Measurements from ENCODE around the gene CEP72. TPM values are rescaled to one million over a fixed set of nuclear protein-coding genes. Genes with fewer than 3 reads are reported as not detected.

CEP72 gene
- total and polyA plus RNA-seq, 2 experiments from 2014 or later: 1.7 to 2.4 TPM

DNA sequence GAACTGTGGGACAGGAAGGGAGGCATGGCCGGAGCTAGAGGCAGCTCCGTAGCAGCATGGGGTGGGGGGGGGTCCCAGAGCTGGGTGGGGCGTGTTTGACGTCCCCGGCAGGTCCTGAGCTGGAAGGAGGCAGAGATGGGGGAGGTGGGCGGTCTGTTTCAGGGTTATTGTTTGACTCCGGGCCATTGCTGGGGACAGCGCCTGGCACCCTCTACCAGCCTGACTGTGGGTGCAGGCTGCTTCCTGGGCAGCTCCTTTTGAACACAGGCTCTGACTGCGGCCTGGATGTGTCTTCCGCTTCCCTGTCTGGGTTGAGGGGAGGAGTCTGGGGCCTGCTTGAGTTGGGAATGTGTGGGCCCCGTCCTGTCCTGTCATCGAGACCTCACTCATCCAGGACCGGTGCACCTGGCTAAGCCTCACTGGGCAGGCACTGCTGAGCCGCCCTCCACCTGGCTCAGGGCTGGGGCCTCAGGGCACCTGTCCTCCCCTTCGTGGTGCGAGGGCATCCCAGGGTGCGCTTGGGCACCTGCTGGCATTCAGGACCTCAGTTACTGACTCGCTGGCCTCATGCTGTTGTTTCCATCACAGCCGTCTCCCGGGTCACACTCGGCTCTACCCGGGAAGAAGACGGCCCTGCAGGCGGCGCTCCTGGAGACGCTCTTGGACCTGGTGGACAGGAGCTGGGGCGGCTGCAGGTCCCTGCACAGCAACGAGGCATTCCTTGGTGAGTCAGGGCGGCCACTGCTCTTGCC is 26.5 kb downstream of the CEP72 start:
- Histone ChIP-seq H3K36me3 (ENCODE audit: low read depth) (no peaks in the 10 kb centered on the region), H3K79me2 (ENCODE audit: insufficient read depth) (no peaks in the 10 kb centered on the region), H3F3A (ENCODE audit: insufficient read depth) (no peaks in the 10 kb centered on the region), H3K4me3 (no peak overlapping the region), H3K9me3 (ENCODE audit: low read depth) (no peaks in the 10 kb centered on the region), H2AFZ (no peak overlapping the region), H3K9ac (no peak overlapping the region), H3K4me1 (ENCODE audit: insufficient read depth) (no peaks in the 10 kb centered on the region), H3K9me2 (ENCODE audit: insufficient read depth) (no peaks in the 10 kb centered on the region), H3K4me2 (ENCODE audit: unreplicated experiment) (no peak overlapping the region), H3K27ac (no peak overlapping the region), H3K27me3 (replicated peaks; ENCODE audit: insufficient read depth) (no peaks in the 10 kb centered on the region), H4K20me1 (ENCODE audit: insufficient read depth) (no peaks in the 10 kb centered on the region)
- in situ Hi-C loops (cut with MboI): no loop called here
- DNase-seq: no peak
- 93 to 96% methylated on average over 23 to 27 of the region's 29 CpGs for WGBS, 2 experiments (ENCODE audit: low coverage in 1 of 2, low lambda C conversion rate in 2 of 2, missing lambda C conversion rate in 2 of 2)
- TF ChIP-seq EZH2 (IDR thresholded peaks at IDR 0.05; ENCODE audit: insufficient read depth, poor library complexity, severe bottlenecking) (no peak), EZH2phosphoT487 (IDR thresholded peaks at IDR 0.05; ENCODE audit: insufficient read depth, low read depth) (no peak)

DNA sequence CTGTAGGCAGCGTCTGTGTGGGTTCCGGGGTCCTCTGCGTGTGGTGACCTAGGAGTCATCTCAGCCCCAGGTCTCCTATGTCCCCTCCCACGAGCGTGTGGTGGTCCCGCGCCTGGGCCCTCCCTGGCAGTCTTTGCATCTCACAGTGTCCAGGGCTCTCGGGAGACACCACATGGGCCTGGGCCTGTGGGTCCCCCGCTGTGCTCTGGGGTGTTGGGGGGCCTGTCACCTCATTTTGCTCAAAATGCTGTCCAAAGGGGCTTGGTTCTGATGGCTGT is 27.1 kb downstream of the CEP72 start:
- H3K79me2 ChIP-seq (ENCODE audit: insufficient read depth): no peaks in the 10 kb centered on the region
- no peaks in the 10 kb centered on the region for H3K36me3 ChIP-seq (ENCODE audit: low read depth)
- 98 to 99% methylated on average over 9 of the region's 9 CpGs for WGBS, 2 experiments (ENCODE audit: low coverage in 1 of 2, low lambda C conversion rate in 2 of 2, missing lambda C conversion rate in 2 of 2)
- DNase-seq: no peak
- H3K4me2 ChIP-seq (ENCODE audit: unreplicated experiment): no peak overlapping the region
- in situ Hi-C loops (cut with MboI): no loop called here
- no peak overlapping the region for H3K4me3 ChIP-seq
- no peak for TF ChIP-seq EZH2phosphoT487 (IDR thresholded peaks at IDR 0.05; ENCODE audit: insufficient read depth, low read depth)
- no peak for TF ChIP-seq EZH2 (IDR thresholded peaks at IDR 0.05; ENCODE audit: insufficient read depth, poor library complexity, severe bottlenecking)
- no peak overlapping the region for H2AFZ ChIP-seq
- H3K27me3 ChIP-seq (replicated peaks; ENCODE audit: insufficient read depth): no peaks in the 10 kb centered on the region
- no peaks in the 10 kb centered on the region for H3F3A ChIP-seq (ENCODE audit: insufficient read depth)
- H3K9ac ChIP-seq: no peak overlapping the region
- H3K4me1 ChIP-seq (ENCODE audit: insufficient read depth): no peaks in the 10 kb centered on the region
- H3K27ac ChIP-seq: no peak overlapping the region
- no peaks in the 10 kb centered on the region for H3K9me3 ChIP-seq (ENCODE audit: low read depth)
- no peaks in the 10 kb centered on the region for H4K20me1 ChIP-seq (ENCODE audit: insufficient read depth)
- H3K9me2 ChIP-seq (ENCODE audit: insufficient read depth): no peaks in the 10 kb centered on the region

DNA sequence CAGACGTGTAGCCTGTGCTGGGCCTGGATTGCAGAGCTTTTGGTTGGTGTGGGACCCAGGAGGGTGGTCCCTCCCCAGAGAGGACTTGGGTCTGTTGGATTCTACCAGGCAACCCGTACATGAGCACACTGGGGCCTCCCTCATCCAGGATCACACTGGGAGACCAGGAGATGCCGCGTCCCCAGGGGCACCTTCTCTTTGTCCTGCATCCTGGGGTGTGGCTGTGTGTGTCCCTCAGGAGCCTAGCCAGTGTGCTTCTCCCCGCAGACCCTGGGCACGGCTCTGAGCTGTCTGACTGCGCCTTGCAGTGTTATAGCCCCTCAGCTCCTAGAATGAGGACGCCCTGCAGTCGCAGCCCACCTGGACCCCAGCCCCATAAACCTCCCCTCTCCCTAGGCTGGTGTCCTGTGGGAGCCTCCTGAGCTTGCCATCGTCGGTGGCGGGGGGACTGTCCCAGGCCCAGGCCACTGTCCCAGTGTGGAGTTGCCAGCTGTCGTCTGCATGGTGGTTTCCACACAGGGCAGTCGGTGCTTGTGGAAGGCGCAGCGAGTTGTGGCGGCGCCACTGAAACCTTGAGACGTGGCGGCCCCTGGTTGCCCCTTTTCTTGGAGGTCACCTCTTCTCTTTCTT is 27.6 kb downstream of the CEP72 start:
- Histone ChIP-seq H2AFZ (no peak overlapping the region), H3K36me3 (ENCODE audit: low read depth) (no peaks in the 10 kb centered on the region), H3K9ac (no peak overlapping the region), H4K20me1 (ENCODE audit: insufficient read depth) (no peaks in the 10 kb centered on the region), H3F3A (ENCODE audit: insufficient read depth) (no peaks in the 10 kb centered on the region), H3K4me1 (ENCODE audit: insufficient read depth) (no peaks in the 10 kb centered on the region), H3K4me3 (no peak overlapping the region), H3K9me2 (ENCODE audit: insufficient read depth) (no peaks in the 10 kb centered on the region), H3K27ac (no peak overlapping the region), H3K9me3 (ENCODE audit: low read depth) (no peaks in the 10 kb centered on the region), H3K79me2 (ENCODE audit: insufficient read depth) (no peaks in the 10 kb centered on the region), H3K27me3 (replicated peaks; ENCODE audit: insufficient read depth) (no peaks in the 10 kb centered on the region), H3K4me2 (ENCODE audit: unreplicated experiment) (no peak overlapping the region)
- TF ChIP-seq EZH2phosphoT487 (IDR thresholded peaks at IDR 0.05; ENCODE audit: insufficient read depth, low read depth) (no peak), EZH2 (IDR thresholded peaks at IDR 0.05; ENCODE audit: insufficient read depth, poor library complexity, severe bottlenecking) (no peak)
- in situ Hi-C loops (cut with MboI): no loop called here
- 98% methylated on average over 19 to 20 of the region's 20 CpGs for WGBS, 2 experiments (ENCODE audit: low coverage in 1 of 2, low lambda C conversion rate in 2 of 2, missing lambda C conversion rate in 2 of 2)
- no peak for DNase-seq

DNA sequence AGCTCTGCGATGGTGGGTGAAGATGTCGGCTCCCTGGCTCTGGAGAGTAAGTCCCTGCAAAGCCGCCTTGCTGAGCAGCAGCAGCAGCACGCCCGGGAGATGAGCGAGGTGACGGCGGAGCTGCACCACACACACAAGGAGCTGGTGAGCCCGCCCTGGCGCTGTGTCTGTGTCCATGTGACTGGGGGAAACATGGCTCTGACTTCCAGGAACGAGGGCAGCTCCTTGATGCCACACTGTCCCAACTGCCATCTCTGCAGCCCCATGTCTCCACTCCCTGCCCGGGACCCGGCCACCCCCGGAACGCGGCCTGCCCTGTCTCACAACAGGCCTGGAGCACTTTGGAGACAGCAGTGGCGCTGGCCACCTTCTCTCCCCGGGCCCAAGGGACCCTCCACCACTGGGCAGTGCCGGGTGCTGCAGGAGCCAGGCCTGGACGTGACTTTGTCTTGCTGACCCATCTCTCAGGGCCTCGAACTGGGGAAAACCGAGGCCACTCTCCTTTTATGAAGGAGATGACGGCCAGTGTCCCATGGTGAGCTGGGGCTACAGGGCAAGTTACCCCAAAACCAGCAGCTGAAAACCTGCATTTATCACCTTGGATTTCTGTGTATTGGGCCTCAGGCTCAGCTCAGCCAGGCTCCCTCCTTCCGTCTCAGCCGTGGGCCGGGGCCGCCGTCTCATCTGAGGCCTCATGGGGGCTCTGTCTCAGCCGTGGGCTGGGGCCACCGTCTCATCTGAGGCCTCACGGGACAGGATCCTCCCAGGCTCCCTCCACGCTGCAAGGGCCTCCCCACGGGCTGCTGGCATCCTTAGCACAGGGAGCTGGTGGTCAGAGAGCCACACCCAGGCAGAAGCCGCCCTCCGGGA is 28.6 kb downstream of the CEP72 start:
- no peaks in the 10 kb centered on the region for H3K79me2 ChIP-seq (ENCODE audit: insufficient read depth)
- H3K4me2 ChIP-seq (ENCODE audit: unreplicated experiment): no peak overlapping the region
- H3K9me3 ChIP-seq (ENCODE audit: low read depth): no peaks in the 10 kb centered on the region
- H3K27ac ChIP-seq: no peak overlapping the region
- H3F3A ChIP-seq (ENCODE audit: insufficient read depth): no peaks in the 10 kb centered on the region
- H3K4me1 ChIP-seq (ENCODE audit: insufficient read depth): no peaks in the 10 kb centered on the region
- no peak overlapping the region for H3K4me3 ChIP-seq
- in situ Hi-C loops (cut with MboI): no loop called here
- H3K27me3 ChIP-seq (replicated peaks; ENCODE audit: insufficient read depth): no peaks in the 10 kb centered on the region
- no peaks in the 10 kb centered on the region for H3K9me2 ChIP-seq (ENCODE audit: insufficient read depth)
- TF ChIP-seq EZH2phosphoT487 (IDR thresholded peaks at IDR 0.05; ENCODE audit: insufficient read depth, low read depth) (no peak), EZH2 (IDR thresholded peaks at IDR 0.05; ENCODE audit: insufficient read depth, poor library complexity, severe bottlenecking) (no peak)
- no peak overlapping the region for H2AFZ ChIP-seq
- no peaks in the 10 kb centered on the region for H4K20me1 ChIP-seq (ENCODE audit: insufficient read depth)
- no peaks in the 10 kb centered on the region for H3K36me3 ChIP-seq (ENCODE audit: low read depth)
- no peak for DNase-seq
- WGBS, 2 experiments (ENCODE audit: low coverage in 1 of 2, low lambda C conversion rate in 2 of 2, missing lambda C conversion rate in 2 of 2): 95% methylated on average over 35 of the region's 35 CpGs
- no peak overlapping the region for H3K9ac ChIP-seq

All from GM23248 (cell line).